ENCODE data around the gene OR4N2. TPM values are rescaled to one million over a fixed set of nuclear protein-coding genes. Genes with fewer than 3 reads are reported as not detected.

OR4N2 gene
- total and polyA plus RNA-seq, 2 donors: not detected

DNA sequence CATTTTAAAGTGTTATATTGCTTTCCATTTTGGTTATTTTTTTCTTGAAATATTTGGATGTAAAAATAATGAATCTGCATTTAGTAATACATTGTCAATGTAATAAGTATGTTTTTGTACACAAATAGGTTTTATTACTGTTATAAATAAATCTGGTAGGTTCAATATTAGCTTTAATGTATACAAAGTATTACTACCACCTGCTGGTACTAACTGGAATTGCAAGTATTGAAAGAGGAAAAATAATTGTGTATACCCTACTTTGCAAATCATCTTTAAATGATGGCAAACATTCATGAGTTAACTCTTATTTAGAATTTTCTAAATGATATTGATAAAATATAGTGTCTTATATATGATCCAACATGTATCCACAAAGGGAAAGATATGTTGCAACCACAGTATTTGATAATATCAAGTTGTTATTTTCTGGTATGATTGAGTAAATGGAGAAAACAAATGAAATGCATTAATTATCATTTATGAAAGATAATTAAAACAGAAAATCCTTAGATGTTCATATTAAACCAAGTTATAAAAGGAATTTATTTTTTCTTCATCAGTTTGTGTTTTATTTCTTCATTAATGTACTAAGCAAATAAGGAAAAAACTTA lies 74.6 kb downstream of the OR4N2 start:
- H3K36me3 ChIP-seq (ENCODE audit: insufficient read depth): no peaks in the 10 kb centered on the region
- H3K4me1 ChIP-seq (ENCODE audit: insufficient read depth): no peaks in the 10 kb centered on the region
- DNase-seq (ENCODE audit: extremely low spot score): no peak
- H3K27ac ChIP-seq (ENCODE audit: low read depth): no peak overlapping the region
- no peak overlapping the region for H3K4me3 ChIP-seq (ENCODE audit: low read depth, low read length)

Other genes with a start within 250 kb of the OR4N2 start
- gene OR11H2, start 89.9 kb upstream of the OR4N2 start, total RNA-seq: not detected
- gene OR11H2, start 89.9 kb upstream of the OR4N2 start, polyA plus RNA-seq: not detected
- gene OR4Q3, start 60.2 kb upstream of the OR4N2 start, total RNA-seq: not detected
- gene OR4Q3, start 60.2 kb upstream of the OR4N2 start, polyA plus RNA-seq: not detected
- gene OR4M1, start 30.3 kb upstream of the OR4N2 start, total RNA-seq: not detected
- not detected for gene OR4M1, start 30.3 kb upstream of the OR4N2 start, polyA plus RNA-seq
- not detected for gene OR4K2, start 71.4 kb downstream of the OR4N2 start, total RNA-seq
- not detected for gene OR4K2, start 71.4 kb downstream of the OR4N2 start, polyA plus RNA-seq
- gene OR4K5, start 116.8 kb downstream of the OR4N2 start, total RNA-seq: not detected
- gene OR4K5, start 116.8 kb downstream of the OR4N2 start, polyA plus RNA-seq: not detected
- not detected for gene OR4K1, start 127.1 kb downstream of the OR4N2 start, total RNA-seq
- not detected for gene OR4K1, start 127.1 kb downstream of the OR4N2 start, polyA plus RNA-seq
- not detected for gene OR4K15, start 171.8 kb downstream of the OR4N2 start, total RNA-seq
- not detected for gene OR4K15, start 171.8 kb downstream of the OR4N2 start, polyA plus RNA-seq
- not detected for gene OR4Q2, start 198.4 kb downstream of the OR4N2 start, total RNA-seq
- not detected for gene OR4Q2, start 198.4 kb downstream of the OR4N2 start, polyA plus RNA-seq
- gene OR4K14, start 215.5 kb downstream of the OR4N2 start, total RNA-seq: not detected
- gene OR4K14, start 215.5 kb downstream of the OR4N2 start, polyA plus RNA-seq: not detected
- not detected for gene OR4K13, start 232.3 kb downstream of the OR4N2 start, total RNA-seq
- not detected for gene OR4K13, start 232.3 kb downstream of the OR4N2 start, polyA plus RNA-seq